ENCODE measurements around the gene ZFPM1.

The ZFPM1 gene

GRCh38 chr16:88452482-88453216, 431 bp upstream of the ZFPM1 start:
- ATAC-seq: peak; percentile 84
- no peak for TF ChIP-seq POU6F1 (CRISPR knock-in tag; IDR thresholded peaks at IDR 0.05; ENCODE audit: borderline replicate concordance, low read depth)
- no peak for TF ChIP-seq ISL1 (CRISPR knock-in tag; IDR thresholded peaks at IDR 0.05)
- TF ChIP-seq OSR1 (CRISPR knock-in tag; IDR thresholded peaks at IDR 0.05): no peak
- no peak for TF ChIP-seq CSDC2 (CRISPR knock-in tag; IDR thresholded peaks at IDR 0.05)
- TF ChIP-seq, protein P1, sequence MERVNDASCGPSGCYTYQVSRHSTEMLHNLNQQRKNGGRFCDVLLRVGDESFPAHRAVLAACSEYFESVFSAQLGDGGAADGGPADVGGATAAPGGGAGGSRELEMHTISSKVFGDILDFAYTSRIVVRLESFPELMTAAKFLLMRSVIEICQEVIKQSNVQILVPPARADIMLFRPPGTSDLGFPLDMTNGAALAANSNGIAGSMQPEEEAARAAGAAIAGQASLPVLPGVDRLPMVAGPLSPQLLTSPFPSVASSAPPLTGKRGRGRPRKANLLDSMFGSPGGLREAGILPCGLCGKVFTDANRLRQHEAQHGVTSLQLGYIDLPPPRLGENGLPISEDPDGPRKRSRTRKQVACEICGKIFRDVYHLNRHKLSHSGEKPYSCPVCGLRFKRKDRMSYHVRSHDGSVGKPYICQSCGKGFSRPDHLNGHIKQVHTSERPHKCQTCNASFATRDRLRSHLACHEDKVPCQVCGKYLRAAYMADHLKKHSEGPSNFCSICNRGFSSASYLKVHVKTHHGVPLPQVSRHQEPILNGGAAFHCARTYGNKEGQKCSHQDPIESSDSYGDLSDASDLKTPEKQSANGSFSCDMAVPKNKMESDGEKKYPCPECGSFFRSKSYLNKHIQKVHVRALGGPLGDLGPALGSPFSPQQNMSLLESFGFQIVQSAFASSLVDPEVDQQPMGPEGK (CRISPR knock-in tag; IDR thresholded peaks at IDR 0.05; ENCODE audit: borderline replicate concordance): no peak
- TF ChIP-seq CSRNP3 (CRISPR knock-in tag; IDR thresholded peaks at IDR 0.05): no peak
- no peak for TF ChIP-seq ZNF565 (CRISPR knock-in tag; conservative IDR thresholded peaks at IDR 0.05; ENCODE audit: low read depth)
- no peak for TF ChIP-seq RARB (CRISPR knock-in tag; IDR thresholded peaks at IDR 0.05)

DNA sequence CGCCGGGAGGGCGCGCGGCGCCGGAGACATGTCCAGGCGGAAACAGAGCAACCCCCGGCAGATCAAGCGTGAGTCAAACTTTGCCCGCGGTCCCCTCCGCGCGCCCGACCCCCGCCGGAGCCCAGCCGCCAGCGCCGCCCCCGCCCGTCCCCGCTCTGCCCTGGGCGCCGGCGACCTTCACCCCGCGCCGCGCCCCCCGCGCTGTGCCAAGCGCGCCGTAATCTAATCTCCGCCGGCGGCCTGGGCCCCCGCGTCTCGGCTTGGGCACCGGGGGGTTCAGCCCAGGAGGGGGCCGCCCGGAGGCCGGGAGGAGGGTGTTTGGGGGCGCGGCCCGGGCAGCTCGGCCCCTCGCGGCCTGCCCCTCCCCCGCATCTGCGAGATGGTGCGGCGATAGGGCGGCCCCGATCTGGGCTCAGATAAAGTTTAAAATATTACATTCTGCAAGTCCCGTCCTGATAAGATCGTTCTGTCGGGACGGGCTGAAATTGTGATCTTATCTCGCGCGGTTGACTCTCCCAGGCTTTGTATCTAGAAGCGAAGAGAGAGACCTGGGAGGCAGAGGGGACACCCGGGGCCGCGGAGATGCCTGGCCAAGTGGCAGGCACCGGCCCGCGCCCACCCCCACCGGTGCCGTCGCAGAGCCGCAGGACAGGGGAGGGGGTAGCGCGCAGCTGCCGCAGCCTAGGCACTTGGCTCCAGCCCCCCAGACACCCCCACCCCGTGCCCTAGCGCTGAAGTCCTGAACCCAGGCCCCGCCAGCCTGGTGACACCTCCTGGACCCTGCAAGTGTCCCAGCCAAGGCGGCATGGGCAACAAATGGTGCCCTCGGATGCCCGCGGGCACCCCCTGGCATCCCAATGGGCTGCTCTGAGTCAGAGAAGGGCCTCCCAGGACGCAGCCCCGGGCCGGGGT, 787 bp downstream of the ZFPM1 start:
- TF ChIP-seq BACH2 (CRISPR knock-in tag; IDR thresholded peaks at IDR 0.05; ENCODE audit: borderline replicate concordance) (no peak), SNAI2 (CRISPR knock-in tag; IDR thresholded peaks at IDR 0.05) (no peak), ZNF565 (CRISPR knock-in tag; conservative IDR thresholded peaks at IDR 0.05; ENCODE audit: low read depth) (no peak), ZC3H10 (CRISPR knock-in tag; IDR thresholded peaks at IDR 0.05) (no peak), ZNF8 (CRISPR knock-in tag; IDR thresholded peaks at IDR 0.05) (no peak), OSR1 (CRISPR knock-in tag; IDR thresholded peaks at IDR 0.05) (no peak), GLIS3 (CRISPR knock-in tag; IDR thresholded peaks at IDR 0.05) (no peak), ESRRG (CRISPR knock-in tag; IDR thresholded peaks at IDR 0.05) (no peak), POU6F1 (CRISPR knock-in tag; IDR thresholded peaks at IDR 0.05; ENCODE audit: borderline replicate concordance, low read depth) (no peak), CSRNP3 (CRISPR knock-in tag; IDR thresholded peaks at IDR 0.05) (no peak), ZFP30 (CRISPR knock-in tag; IDR thresholded peaks at IDR 0.05) (no peak), TOX (CRISPR knock-in tag; IDR thresholded peaks at IDR 0.05; ENCODE audit: borderline replicate concordance) (no peak), CSDC2 (CRISPR knock-in tag; IDR thresholded peaks at IDR 0.05) (no peak), RARB (CRISPR knock-in tag; IDR thresholded peaks at IDR 0.05) (no peak)
- TF ChIP-seq, protein P2, sequence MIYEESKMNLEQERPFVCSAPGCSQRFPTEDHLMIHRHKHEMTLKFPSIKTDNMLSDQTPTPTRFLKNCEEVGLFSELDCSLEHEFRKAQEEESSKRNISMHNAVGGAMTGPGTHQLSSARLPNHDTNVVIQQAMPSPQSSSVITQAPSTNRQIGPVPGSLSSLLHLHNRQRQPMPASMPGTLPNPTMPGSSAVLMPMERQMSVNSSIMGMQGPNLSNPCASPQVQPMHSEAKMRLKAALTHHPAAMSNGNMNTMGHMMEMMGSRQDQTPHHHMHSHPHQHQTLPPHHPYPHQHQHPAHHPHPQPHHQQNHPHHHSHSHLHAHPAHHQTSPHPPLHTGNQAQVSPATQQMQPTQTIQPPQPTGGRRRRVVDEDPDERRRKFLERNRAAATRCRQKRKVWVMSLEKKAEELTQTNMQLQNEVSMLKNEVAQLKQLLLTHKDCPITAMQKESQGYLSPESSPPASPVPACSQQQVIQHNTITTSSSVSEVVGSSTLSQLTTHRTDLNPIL (CRISPR knock-in tag; IDR thresholded peaks at IDR 0.05; ENCODE audit: low read depth): no peak

DNA sequence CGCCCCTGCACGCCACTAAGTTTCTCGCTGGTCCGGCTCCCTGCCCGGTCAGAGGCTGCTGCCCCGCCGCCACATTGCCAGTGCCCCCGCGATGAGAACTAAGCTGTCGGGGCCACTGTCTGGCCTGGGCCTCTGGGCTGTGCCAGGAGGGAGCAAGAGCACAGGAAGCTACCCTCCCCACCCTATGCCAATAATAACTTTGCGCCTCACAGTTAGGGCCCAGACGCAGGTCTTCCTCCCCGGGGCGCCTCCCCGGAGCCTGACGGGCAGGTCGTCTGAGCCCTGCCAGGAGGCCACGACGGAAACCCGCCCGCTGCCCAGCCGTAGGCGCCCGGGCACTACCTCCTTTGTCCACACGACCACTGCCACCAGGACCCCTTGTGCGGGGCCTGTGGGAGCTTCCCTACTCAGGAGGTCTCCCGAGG, 1.5 kb downstream of the ZFPM1 start:
- peak; percentile 13 for ATAC-seq
- TF ChIP-seq ZNF8 (CRISPR knock-in tag; IDR thresholded peaks at IDR 0.05) (no peak), ARNTL (CRISPR knock-in tag; IDR thresholded peaks at IDR 0.05; ENCODE audit: borderline replicate concordance, low read depth) (no peak), ZFP30 (CRISPR knock-in tag; IDR thresholded peaks at IDR 0.05) (no peak), ISL1 (CRISPR knock-in tag; IDR thresholded peaks at IDR 0.05) (no peak), ESRRG (CRISPR knock-in tag; IDR thresholded peaks at IDR 0.05) (no peak), ZNF565 (CRISPR knock-in tag; conservative IDR thresholded peaks at IDR 0.05; ENCODE audit: low read depth) (no peak), CSDC2 (CRISPR knock-in tag; IDR thresholded peaks at IDR 0.05) (no peak), ZNF70 (CRISPR knock-in tag; IDR thresholded peaks at IDR 0.05) (no peak), ZC3H10 (CRISPR knock-in tag; IDR thresholded peaks at IDR 0.05) (no peak), OSR1 (CRISPR knock-in tag; IDR thresholded peaks at IDR 0.05) (no peak), ZFP3 (CRISPR knock-in tag; IDR thresholded peaks at IDR 0.05) (no peak)
- TF ChIP-seq, protein P3, sequence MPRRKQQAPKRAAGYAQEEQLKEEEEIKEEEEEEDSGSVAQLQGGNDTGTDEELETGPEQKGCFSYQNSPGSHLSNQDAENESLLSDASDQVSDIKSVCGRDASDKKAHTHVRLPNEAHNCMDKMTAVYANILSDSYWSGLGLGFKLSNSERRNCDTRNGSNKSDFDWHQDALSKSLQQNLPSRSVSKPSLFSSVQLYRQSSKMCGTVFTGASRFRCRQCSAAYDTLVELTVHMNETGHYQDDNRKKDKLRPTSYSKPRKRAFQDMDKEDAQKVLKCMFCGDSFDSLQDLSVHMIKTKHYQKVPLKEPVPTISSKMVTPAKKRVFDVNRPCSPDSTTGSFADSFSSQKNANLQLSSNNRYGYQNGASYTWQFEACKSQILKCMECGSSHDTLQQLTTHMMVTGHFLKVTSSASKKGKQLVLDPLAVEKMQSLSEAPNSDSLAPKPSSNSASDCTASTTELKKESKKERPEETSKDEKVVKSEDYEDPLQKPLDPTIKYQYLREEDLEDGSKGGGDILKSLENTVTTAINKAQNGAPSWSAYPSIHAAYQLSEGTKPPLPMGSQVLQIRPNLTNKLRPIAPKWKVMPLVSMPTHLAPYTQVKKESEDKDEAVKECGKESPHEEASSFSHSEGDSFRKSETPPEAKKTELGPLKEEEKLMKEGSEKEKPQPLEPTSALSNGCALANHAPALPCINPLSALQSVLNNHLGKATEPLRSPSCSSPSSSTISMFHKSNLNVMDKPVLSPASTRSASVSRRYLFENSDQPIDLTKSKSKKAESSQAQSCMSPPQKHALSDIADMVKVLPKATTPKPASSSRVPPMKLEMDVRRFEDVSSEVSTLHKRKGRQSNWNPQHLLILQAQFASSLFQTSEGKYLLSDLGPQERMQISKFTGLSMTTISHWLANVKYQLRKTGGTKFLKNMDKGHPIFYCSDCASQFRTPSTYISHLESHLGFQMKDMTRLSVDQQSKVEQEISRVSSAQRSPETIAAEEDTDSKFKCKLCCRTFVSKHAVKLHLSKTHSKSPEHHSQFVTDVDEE (CRISPR knock-in tag; IDR thresholded peaks at IDR 0.05): no peak

More for the DNA sequence above, 787 bp downstream of the ZFPM1 start:
- ATAC-seq: no peak
